GM18498 (cell line): ENCODE results near the gene DST.
"Not testable (repeated sequence)": the region's sequence is repeated elsewhere in the genome, so short reads cannot be mapped to it uniquely, and the experiment has no call there.

Source experiments
- ATAC-seq: cut with Tn5 transposase; IDR thresholded peaks from one replicate; pipeline ENCODE4 v1.9.1; 2021; ENCODE audit warnings: mild to moderate bottlenecking, moderate library complexity; ENCODE audit not compliant: unreplicated experiment

Gene DST

DNA sequence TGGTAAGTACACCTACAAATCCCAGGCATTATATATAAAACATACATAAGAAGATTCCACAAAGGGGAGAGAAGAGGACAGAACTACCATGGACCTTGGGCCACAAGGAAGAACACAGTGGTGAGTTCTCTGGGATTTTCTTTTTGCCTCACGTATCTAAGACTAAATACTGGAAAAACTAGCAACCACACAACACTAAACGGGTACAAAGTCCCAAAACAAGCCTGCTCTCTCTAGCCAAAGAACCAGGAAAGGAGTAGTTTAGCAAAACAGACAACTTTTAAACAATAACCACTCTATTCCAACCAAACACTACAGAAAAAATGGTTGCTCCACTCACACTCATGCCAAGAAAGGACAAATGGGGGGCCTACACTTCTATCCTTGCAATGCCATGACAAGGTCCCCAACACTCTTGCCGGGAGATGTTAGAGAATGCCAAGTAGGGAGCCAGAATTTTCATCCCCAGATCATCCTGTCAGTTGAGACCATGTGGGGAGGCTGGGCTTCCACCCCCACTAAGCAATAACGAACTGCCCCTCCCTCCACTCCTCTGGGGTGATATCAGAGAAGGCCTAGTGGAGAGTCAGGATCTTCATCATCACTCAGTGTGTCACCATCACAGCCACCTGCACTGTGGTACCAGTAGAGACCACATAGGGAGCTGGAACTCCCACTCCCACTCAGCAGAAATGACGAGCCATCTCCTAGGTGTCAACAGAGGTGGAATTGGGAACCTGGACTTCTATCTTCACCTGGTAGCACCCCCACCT is 123.5 kb downstream of the DST start:
- no peak for ATAC-seq

DNA sequence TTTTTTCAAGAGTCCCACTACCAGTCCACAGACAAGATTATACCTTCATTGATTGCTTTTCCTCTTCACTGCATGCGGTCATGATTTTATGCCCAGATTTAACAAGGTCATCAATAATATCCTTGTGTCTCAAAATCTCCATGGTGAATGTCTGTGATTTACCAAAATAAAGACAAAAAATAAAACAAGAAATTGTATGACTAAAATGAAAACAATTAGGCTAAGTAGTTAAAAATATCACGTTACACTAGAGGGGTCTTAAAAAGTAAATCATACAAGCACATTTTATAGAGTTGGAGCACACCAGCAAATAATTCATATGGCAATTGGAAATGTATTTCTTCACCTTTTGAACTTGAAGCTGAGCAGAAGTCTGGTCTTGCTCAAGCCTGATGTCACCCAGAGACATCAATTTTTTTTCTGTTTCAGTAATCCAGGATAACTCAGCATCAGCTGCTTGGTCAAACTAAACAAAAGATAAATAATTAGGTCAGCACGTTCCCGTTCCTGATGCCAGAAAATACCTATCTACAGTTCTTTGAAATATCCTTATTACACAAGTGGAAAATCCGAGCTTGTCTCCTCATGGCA is 125.4 kb downstream of the DST start:
- ATAC-seq = no peak

DNA sequence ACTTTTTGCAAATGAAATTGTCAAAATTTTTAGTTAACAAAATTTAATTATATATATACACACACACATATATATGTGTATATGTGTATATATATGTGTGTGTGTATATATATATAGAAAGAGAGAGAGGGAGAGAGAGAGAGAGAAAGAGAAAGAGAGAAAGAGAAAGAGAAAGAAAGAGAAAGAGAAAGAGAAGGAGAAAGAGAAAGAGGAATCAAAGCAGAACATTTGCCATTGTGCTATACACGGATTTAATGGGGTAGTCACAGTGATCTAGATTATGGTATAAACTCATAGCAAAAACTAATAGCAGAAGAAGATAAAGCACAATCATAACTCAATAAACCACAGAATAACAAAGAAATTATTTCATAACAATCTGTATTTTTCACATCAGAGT is 126.7 kb downstream of the DST start:
- no peak for ATAC-seq

DNA sequence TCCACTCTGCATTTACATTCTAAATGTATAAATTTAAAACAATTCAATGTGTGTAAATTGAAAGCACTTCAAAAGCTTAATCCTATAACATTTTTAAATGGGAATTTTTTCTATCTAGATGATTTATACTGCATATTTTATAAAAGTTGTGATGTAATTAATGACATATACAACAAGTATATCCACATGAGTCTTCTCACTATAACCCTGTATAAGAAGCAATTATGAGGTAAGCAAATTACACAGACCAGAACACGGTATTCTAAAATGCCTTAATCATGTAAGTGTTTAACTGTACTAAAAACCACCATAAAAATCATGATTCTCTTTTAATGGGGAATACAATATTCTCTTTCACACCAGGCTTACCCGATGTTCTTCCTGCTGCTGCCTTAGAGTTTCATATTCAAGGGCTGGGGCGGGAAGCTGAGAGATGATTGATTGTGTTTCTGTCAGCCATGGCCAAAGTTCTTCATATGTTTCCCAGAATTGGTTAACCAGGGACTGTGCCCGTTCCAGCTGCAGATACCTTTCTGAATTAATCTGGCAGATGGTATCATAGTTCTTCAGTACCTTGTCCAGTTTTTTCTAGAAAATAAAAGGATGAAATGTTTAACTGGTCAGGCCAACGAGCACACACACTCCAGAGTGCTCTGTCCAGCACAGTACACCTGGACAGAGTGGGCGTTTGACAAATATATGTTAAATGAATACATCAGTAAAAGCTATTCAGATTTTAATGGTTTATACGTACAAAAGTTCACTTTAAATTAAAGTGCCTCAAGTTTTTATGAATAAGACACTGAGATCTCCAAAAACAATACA is 127.4 kb downstream of the DST start:
- ATAC-seq = no peak

DNA sequence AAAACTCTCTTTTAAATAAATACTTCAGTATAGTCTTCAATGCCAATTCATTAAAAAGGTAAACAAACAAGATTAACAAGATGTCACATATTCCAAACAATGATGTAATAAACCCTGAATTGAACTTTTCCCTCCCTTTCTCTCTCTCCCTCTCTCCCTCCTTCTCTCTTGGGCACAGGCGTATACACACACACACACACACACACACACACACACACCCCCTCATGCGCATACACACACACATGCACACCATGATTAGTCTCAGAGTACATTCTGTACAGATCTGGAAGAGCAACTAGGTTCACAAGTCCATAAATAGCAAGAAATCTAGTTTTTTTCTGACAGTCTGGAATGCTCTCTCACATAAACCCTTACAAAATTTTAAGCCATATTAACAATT is 128.3 kb downstream of the DST start:
- no peak for ATAC-seq

DNA sequence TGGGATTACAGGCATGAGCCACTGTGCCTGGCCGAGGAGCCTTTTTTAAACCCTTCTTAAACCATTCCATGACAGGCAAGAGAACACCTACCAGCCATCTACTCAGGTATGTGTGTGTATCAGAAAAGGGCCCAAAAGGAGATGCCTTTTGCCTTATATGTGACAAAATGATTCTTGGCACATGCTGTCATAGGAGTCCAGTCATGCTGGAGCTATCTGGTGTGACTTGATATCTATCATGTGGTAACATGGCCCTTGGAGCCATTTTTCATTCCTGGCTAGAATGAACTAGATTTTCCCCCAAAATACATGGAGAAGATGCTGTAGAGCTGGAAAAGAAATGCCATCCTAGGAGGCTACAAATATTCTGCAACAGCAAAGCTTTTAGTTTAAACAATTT is 129.1 kb downstream of the DST start:
- ATAC-seq = no peak

DNA sequence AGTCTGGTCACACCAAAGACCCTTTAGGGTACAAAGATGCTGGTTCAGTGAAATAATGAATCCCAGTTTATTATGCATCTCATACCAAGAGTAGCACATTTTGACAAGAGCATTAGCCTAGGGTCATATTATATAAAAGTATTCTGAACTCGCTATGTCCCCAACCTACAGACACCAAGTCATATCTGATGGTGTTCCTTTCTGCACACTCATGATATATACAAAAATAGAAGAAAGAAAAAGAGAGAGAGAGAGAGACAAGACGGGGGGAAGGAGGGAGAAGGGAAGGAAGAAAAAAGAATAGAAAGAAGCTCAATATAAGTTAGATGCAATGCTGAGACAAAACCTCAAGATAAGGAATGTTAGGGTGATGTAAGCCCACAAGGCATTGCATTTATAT is 131.1 kb downstream of the DST start:
- ATAC-seq = no peak

DNA sequence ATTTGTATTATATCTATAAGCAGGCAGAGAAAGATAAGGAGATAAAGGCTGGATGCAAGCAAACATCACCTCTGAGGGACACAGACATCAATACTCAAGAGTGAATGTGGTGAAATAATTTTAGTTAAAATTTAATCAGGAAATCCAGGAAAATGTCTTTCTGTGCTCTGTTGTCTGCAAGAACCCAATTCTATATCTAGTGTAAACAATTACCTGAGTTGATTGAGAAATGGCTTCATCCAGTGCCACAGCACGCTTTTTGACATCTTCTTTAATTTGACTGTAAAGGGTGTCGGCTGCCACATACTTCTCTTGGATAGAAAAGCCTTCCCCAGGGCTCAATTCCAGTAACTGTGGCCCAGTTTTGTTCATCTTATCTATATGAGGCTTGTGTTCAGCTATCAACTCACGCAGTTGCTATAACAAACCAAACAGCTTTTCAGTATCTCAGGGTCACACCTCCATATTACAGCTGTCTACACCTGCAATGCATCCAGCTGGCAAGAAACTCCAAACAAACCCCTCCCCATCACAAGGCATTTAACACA is 131.6 kb downstream of the DST start:
- no peak for ATAC-seq

DNA sequence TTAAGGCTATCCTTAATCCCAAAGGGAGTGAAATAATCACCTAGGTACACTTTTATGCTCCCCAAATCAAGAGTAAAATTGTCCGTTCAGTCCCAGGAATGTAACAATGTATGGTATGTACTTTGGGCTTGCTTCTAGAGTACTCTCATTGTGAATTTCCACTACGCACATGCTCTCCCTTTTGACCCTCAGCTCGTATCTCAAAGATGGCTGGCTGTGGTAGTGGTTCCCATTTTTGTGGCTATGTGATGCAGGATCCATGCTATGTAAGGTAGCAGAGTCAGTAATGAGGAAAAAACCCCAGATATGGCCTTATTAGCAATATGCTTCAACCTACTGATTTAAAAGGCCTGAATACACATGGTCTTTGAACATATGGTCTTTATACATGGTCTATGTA is 133.7 kb downstream of the DST start:
- ATAC-seq = no peak

DNA sequence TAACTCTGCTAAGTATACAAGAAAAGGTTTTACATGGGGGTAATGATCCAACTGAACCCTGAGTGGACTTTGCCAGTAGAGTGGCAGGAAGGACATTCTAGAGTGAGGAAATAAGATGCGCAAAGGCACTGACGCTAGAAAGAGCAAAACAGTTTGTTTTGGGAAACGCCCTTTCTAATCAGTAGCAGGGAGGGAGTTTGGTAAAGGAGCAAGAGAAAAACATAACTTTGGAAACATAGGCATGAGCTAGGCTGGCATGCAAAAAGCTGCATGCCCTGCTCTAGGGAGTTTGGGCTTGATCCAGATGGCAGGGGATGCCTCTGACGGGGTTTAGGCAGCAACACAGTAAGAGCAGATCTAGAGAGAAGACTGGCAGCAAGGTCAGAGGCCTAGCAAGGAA is 135.2 kb downstream of the DST start:
- ATAC-seq = no peak

DNA sequence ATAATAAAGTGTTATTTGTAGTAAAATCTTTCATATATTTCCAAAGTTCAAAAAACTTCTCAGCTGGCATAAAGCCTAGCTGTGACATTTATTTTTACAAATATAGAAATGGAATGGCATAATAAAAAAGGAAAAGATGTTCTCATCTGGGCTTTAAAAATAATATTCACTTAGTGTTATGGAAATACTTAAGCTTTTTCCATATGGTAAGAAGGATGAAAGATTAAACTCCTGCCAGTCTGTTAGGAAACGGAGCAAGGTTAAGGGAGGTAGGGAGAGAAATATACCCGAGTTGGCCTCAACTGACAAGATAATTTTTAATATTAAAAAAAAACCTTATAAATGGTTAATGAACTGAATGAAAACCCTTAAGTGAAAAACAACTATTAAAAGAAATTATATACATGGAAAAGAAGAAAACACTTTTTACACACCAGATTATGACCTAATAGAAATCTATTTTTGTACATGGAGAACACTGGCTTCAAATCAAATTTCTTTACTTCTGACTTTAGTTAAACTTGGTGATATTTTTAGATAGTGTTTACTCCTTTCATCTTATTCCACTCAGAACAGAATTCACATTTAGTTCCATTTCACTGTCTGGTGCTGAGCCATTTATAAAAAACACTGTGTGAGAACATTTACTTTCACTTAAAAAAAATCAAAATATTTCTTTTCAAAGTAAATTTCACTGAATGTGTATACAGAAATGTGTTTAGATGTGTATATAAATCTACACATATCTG is 137.0 kb downstream of the DST start:
- no peak for ATAC-seq

DNA sequence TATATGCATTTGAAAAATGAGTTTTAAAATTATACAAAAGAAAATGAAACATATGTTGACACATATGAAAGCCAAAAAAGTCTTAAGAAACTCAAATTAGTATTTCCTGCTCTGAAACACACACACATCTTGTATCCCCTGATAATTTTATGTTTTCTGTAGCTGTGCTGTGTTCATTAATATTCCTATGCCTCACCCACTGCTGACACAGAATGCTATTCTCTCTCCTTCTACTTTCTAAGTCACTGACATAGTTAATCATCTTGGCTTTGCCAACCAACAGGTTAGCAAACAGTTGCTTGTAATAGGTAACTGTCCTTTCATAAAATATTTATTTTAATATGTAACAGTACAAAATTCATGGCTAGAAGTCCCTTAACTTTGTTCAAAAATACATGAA is 140.7 kb downstream of the DST start:
- ATAC-seq = no peak

DNA sequence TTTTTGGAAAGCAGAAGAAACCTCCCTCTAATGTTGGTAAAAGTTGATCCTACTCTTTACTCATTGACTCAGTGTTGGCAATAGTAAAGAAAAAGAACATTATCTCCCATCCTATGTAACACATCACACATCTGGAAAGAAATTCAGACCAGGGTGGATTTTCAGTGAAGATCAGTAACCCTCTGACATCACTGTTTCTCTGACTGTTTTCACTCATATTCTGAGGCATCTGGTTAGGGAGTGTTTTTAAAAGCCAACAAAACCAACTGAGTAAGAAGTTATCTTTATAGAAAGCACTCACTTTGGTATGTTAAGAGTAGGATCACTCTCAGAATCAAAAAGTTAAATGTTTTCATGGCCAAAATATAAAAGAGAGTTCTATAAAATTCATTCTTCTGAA is 143.6 kb downstream of the DST start:
- ATAC-seq = no peak

DNA sequence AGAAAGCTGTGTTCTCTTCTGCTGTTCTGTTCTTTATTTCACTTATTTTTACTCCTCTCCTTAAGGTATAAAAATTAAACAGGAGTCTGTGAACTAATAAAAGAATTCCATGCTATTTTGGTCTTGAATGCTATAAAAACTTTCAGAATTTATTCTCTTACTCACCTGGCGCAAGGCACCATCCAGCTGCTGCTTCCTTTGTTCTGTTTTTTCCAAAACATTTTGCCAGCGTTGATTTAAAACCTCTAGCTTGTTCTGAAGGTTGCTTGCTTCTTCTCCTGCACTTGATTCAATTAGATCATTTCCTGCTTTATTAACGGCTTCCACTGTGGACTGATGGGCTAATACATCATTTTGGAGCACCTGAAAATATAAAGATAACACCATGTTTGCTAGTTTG is 145.0 kb downstream of the DST start:
- ATAC-seq = no peak

DNA sequence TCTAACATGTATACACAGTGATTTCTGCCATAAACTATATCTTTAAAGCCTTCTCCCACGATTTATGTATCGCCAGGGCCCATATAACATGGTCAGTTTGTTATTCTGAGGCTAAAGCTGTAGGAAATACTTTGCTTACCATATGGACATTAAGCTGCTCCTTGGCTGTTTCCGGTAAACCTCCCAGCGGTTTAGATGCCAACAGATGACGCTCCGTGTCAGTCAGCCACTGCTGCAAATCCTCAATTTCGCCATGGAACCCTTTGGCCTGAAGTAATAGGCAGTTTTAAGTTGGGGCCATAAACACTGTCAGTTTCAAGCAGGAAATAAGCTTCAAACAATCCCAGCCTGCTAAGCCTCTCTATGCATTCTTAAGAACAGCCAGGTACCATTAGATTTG is 145.4 kb downstream of the DST start:
- ATAC-seq = no peak

DNA sequence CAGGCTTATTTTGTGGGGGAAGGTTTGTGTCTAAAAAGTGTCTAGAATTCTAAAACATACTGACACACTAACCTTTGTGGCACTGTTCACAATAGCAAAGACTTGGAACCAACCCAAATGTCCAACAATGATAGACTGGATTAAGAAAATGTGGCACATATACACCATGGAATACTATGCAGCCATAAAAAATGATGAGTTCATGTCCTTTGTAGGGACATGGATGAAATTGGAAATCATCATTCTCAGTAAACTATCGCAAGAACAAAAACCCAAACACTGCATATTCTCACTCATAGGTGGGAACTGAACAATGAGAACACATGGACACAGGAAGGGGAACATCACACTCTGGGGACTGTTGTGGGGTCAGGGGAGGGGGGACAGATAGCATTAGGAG is 146.0 kb downstream of the DST start:
- not testable (repeated sequence) for ATAC-seq

DNA sequence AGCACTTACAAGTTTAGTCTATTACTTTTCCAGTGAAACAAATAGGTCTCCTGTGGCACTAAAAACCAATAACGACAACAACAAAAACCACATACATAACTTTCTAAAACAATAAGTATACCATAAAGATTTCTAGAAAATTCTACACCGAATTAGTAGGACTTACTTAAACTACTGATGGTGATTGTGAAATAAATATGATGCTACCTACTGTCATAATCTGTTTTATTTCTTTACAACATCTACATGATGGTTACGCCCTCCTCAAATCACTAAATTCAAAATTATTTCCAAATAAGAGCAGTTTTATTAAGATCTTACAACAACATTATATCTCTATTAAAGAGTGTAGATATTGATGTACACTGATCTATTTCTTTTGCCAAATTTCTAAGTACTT is 147.0 kb downstream of the DST start:
- ATAC-seq = no peak

DNA sequence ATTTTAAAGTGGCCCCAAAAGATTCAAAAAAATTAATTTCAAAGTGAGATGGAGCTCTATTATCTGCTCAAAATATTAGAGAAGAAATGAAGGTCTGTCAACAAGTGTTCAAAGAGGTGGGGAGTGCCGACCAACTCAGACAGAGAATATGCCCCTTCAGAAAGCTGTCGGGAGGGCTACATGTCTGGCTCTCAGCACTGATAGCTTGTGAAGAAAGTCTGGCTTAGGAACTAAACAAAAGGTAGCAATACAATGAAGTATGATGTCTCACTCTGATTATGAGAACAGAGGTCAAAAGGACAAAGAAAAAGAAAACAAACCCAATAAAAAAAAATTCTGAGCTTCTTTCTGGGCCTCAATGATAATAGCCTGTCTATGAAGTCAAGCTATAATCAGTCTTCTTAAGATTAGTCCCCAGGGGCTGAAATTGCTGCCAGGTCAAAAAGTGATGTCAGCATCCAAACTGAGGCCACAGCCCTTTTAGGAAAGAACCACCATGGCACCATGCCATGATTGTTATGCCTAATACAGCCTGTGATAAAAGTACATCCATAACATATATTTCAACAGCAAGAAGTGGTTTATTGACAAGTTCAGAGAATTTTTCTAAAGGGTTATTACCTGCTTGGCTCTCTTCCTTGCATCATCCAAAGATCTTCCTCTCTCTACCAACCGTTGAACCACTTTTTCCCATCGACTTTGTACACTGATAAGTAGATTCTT is 150.9 kb downstream of the DST start:
- ATAC-seq = no peak

DNA sequence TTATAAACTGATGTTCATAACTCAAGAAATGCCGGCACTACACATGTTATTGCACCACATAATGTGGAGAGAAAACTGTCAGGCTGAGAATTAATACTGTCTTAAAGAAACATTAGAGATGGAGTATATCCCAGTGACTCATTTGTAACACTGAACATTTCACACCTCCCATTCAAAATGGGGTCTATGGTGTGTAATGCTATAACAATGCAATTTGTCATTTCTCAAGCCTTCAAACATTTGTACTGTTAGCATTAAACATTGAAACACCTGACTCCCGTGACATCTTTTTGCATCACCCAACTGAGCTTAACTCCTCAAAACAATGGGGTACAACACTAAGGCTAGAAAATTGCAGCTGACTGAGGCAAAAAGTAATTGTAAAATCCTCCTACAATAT is 151.7 kb downstream of the DST start:
- ATAC-seq = no peak

DNA sequence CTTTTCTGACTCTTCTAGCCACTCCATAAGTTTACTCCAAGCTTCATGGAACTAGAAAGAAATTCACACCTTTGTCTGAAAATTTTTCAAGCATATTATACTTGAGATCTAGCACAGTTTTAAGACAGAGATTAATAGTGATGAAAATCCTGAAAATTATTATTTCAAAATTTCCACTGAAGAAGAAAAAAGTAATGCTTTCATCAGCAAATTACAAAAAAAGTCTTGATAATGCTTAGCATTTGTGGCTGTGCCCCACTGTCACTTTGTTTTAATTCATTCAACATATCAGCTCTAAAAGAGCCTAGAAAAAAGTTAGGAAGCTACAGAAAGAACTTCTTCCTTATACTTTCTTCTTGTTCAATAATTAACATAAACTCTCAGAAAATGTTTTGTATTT is 153.1 kb downstream of the DST start:
- ATAC-seq = no peak
